ENCODE measurements around the gene PPP2R2D.

DNA sequence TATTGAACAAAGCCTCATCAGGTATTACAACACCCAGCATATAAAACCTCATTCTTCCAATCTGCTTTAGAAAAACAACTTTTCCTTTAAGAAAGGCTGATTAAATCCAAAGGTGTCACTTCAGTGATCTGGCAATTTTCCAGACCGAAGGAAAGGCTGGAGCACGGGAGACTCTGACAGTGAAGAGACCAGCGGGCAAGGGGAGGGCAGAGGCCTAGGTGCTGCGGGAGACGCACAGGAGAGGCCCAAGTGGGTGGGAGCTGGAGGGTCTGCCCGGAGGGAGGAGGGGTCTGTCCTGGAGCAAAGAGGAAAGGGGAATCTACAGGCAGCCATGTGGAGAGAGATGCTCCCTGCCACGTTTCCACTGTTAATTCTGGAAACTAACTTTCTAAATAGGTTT is 24.3 kb upstream of the PPP2R2D start:
- TF ChIP-seq, protein P1, sequence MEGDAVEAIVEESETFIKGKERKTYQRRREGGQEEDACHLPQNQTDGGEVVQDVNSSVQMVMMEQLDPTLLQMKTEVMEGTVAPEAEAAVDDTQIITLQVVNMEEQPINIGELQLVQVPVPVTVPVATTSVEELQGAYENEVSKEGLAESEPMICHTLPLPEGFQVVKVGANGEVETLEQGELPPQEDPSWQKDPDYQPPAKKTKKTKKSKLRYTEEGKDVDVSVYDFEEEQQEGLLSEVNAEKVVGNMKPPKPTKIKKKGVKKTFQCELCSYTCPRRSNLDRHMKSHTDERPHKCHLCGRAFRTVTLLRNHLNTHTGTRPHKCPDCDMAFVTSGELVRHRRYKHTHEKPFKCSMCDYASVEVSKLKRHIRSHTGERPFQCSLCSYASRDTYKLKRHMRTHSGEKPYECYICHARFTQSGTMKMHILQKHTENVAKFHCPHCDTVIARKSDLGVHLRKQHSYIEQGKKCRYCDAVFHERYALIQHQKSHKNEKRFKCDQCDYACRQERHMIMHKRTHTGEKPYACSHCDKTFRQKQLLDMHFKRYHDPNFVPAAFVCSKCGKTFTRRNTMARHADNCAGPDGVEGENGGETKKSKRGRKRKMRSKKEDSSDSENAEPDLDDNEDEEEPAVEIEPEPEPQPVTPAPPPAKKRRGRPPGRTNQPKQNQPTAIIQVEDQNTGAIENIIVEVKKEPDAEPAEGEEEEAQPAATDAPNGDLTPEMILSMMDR (IDR thresholded peaks at IDR 0.05), result no peak
- no peak for TF ChIP-seq ZFX (IDR thresholded peaks at IDR 0.05; ENCODE audit: borderline replicate concordance)

Data from 22Rv1 (cell line).